CD4-positive, alpha-beta T cell treated with Interleukin-15 for 4 hours (primary cell): Measurements from ENCODE around the gene NLRP13.
"Not testable (repeated sequence)": the region's sequence is repeated elsewhere in the genome, so short reads cannot be mapped to it uniquely, and the experiment has no call there.

Source experiments
- DNase-seq: peaks from one replicate; pipeline ENCODE4 v3.0.0-alpha.2; 2020; ENCODE audit warnings: low spot score

Gene NLRP13, protein sequence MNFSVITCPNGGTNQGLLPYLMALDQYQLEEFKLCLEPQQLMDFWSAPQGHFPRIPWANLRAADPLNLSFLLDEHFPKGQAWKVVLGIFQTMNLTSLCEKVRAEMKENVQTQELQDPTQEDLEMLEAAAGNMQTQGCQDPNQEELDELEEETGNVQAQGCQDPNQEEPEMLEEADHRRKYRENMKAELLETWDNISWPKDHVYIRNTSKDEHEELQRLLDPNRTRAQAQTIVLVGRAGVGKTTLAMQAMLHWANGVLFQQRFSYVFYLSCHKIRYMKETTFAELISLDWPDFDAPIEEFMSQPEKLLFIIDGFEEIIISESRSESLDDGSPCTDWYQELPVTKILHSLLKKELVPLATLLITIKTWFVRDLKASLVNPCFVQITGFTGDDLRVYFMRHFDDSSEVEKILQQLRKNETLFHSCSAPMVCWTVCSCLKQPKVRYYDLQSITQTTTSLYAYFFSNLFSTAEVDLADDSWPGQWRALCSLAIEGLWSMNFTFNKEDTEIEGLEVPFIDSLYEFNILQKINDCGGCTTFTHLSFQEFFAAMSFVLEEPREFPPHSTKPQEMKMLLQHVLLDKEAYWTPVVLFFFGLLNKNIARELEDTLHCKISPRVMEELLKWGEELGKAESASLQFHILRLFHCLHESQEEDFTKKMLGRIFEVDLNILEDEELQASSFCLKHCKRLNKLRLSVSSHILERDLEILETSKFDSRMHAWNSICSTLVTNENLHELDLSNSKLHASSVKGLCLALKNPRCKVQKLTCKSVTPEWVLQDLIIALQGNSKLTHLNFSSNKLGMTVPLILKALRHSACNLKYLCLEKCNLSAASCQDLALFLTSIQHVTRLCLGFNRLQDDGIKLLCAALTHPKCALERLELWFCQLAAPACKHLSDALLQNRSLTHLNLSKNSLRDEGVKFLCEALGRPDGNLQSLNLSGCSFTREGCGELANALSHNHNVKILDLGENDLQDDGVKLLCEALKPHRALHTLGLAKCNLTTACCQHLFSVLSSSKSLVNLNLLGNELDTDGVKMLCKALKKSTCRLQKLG

DNA sequence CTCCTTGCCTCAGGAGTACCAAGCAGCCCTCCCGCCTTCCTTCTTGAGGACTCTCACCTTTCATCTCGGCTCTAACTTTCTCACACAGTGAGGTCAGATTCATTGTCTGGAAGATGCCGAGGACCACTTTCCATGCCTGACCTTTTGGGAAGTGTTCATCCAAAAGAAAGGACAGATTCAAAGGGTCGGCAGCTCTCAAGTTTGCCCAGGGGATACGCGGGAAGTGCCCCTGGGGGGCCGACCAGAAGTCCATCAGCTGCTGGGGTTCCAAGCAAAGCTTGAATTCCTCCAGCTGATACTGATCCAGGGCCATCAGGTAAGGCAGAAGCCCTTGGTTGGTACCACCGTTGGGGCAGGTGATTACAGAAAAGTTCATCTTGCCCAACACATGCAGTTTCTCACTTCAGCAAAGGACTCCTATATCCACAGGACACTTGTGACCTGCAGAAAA lies at the start of gene NLRP13:
TSS of gene NLRP13 (minus strand) at position 401 of the 451 bp plus-strand sequence. CDS start at position 376, 25 bp downstream.
- DNase-seq: no peak

DNA sequence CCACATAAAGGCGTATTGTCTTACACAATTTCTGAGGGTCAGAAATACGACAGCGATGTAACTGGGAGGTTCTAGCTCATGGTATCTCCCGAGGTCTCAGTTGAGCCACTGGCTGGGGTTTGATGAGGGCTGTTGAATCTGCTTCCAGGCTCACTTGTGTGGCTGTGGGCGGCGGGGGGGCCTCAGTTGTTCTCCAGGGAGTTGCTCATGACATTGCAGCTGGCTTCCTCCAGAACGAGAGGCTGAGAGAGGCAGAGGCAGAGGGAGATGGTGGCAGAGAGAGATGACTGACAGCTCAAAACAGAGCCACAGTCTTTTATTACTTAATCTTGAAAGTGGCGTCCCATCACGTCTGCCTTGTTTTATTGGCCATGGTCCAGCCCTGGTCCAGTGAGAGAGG lies 48.3 kb upstream of the NLRP13 start:
- DNase-seq: no peak

DNA sequence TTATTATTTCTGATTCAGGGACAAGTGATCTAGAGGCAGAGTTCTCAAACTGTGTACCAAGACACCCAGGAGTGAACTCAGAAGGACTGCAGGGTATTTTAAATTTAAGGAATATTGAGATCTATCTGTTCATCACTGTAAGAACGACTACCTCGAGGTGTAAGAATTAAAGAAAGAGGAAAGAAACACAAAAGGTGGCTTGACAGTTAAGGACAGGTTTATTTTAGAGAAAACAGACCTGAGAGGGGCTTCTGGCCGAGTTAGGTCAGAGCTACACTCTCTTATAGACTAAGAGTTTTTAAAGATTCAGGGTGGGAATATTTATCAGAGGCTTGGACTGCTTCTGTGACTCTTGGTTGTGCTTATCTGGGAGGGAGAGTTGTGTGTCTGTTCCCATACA lies 41.8 kb upstream of the NLRP13 start:
- DNase-seq: no peak

DNA sequence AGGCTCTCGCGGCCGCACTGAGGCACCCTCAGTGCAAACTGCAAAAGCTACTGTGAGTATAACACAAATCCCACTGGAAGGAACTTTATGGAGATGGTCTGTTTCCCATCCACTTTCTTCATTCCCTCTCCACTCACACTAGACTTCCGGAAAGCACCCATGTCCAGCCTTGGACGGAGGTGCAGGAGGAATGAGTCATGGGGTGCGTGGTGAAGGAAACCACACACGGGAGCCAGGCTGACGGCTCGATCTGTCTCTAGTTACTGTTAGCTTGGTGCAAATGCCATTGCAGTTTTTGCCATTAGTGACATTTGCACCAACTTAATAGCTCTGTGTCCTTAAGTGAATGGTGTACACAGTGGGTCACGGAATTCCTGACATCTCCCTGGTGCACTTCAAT lies 30.1 kb upstream of the NLRP13 start:
- no peak for DNase-seq

DNA sequence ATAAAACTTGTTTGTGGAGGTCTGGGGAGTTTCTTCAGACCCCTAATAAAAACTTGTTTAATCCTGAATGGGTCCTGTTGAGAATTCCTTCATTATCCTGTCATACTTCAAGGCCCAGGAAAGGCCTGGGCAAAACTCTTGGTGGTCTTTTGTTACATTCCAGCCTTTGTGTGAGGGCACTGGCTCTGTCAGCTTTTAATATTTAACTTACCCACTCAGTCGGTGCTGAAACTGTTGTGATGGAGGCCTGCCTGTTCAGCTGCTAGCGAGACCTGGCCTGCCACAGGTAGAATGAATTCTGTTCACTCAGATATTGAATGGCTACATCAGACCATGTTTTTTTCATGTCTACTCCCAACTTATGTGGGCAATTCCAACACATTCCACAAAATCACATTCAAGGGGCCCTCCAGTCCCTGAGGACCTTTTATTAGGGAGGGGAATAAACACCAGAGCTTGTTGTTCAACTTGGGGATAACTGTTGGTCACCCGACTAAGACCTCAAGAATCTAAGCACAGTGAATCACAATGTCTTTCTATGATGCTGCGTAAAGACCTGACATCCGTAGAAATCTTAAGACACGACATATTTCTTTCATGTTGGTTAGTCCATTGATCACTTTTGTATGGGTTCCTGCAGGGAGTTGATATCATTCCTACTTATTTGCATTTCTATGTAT lies 28.0 kb upstream of the NLRP13 start:
- DNase-seq: no peak

DNA sequence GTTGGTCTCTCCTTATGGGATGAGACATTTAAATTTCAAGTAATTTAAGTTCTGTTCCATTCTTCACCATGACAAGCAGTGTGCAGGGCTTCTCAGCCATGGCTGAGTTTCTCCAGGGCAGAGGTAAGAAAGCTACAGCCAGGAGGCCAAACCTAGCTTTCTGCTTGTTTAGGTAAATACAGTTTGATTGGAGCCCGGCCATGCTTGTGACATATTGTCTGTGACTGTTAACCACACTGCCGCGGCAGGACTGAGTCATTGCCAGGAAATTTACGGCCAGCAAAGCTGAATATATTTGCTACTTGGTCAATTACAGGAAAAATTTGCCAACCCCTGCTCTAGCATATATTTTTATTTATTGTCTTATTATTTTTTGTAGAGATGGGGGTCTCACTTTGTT lies 26.2 kb upstream of the NLRP13 start:
- no peak for DNase-seq

DNA sequence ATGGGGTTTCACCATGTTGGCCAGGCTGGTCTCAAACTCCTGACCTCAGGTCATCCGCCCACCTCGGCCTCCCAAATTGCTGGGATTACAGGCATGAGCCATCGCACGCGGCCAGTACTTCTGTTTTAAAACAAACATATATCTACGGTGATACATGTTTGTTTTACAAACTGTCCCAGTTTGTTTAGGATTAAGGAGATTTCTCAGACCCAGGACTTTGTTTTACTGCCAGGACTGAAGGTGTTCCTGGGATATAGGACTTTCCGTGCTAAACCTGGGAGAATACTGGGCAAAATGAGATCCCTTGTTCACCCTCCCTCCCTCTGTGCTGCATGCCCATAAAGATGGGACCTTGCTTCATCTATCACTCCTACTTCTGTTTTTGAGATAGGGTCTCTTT lies 24.3 kb upstream of the NLRP13 start:
- no peak for DNase-seq

DNA sequence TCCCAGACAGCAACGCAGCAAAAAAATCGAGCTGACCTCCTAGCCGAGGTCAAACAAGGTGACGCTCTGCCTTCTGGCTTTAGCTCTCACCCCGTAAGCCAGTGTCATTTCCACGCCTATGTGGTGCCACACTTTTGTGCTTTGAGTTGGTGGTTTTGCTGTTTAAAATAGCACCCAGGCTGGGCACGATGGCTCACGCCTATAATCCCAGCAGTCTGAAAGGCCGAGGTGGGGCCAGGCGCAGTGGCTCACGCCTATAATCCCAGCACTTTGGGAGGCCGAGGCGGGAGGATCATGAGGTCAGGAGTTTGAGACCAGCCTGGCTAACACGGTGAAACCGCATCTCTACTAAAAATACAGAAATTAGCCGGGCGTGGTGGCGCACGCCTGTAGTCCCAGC lies 18.4 kb upstream of the NLRP13 start:
- DNase-seq: not testable (repeated sequence)

DNA sequence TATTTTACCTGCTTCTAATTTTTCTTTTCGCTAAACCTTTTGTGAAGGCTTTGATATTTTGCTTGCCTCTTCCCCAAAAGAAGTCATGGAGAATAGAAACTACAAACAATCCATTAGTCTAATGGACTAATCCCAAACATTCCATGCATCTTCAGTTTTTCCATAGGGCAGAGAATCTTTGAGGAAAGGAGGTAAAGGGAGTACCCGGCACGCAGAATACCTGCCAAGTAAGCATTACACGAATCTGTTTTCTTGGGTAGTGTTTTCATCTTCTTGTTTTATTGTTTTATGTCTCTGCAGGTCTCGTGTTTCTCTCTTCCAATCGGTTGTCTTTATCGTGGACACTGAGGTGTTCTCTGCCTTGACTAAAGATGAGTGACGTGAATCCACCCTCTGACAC lies 15.4 kb upstream of the NLRP13 start, which contains the start of gene NLRP8:
TSS of gene NLRP8 (plus strand) at position 301 of the 400 bp plus-strand sequence.
- DNase-seq: no peak

DNA sequence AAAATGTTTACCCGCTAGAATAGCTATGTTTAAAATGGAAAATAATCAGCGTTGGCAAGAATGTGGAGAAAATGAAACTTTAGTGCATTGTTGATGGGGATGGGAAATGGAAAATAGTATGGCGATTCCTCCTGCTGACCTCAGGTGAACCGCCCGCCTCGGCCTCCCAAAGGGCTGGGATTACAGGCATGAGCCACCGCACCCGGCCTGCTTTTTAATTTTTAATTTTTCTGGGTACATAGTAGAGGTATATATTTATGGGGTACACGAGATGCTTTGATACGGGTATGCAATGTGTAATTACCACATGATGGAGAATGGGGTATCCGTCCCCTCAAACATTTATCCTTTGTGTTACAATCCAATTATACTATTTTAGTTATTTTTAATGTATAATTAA lies 8.2 kb upstream of the NLRP13 start:
- no peak for DNase-seq

DNA sequence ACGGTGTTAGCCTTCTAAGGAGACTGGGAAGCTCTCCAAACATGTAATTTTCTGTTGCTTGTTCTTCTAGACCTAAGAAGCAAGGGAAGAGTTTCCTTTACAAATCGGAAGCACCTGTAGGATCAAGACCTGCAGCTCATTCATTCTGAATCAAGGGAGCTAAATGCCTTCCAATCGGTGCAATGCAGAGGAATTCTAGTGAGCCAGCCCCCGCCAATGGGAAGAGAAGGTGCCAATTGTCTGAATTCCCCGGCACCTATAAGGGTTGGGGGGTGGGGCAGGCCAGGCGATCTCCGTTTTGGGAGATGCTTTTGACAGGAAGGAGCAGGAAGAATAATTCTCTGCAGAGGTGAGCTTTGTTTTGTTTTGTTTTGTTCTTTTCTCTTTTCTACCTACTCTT lies 7.1 kb upstream of the NLRP13 start:
- DNase-seq: no peak

DNA sequence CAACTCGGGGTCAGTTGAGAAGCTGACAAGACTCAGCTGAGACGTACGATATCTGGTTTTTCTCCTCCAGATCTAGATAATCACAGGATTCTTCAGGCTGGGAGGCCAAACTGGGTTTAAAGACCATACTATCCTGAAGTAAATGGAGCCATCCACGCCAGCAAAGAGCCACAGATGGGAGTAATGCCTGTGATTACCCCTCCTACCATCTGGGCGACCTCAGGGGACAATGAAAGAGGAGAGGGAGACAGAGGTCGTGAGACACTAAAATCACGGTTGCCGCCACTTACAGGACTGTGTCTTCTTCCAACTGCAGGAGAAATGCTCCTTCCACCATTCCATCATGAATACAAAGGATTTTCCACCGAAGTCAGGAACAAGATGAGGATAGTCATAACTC lies 3.1 kb upstream of the NLRP13 start:
- no peak for DNase-seq

DNA sequence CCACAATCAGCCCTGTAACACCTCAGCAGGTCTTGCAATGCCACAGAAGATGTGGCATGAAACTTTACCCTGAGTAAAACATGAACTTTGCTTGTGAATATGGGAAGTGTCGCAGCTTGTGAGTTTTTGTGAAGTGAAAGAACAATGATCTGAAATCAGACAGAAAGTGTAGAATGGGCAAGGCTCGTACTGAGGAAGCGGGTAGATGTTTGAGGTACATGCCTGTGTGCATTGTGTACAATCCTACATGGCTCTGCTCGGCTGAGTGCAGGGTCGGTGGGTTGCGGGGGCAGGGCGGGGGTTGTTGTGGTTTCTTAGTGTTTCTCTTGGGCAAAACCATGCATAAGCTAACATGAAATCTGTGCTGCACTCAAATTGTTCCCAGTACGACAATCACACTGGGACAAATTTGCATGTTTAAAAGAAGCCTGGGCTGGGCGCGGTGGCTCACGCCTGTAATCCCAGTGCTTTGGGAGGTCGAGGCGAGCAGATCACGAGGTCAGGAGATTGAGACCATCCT lies 1.1 kb downstream of the NLRP13 start:
- no peak for DNase-seq

DNA sequence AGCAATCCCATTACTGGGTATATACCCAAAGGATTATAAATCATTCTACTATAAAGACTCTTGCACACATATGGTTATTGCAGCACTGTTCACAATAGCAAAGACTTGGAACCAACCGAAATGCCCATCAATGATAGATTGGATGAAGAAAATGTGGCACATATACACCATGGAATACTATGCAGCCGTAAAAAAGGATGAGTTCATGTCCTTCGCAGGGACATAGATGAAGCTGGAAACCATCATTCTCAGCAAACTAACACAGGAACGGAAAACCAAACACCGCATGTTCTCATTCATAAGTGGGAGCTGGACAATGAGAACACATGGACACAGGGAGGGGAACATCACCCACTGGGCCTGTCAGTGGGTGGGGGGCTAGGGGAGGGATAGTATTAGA lies 2.9 kb downstream of the NLRP13 start:
- not testable (repeated sequence) for DNase-seq

DNA sequence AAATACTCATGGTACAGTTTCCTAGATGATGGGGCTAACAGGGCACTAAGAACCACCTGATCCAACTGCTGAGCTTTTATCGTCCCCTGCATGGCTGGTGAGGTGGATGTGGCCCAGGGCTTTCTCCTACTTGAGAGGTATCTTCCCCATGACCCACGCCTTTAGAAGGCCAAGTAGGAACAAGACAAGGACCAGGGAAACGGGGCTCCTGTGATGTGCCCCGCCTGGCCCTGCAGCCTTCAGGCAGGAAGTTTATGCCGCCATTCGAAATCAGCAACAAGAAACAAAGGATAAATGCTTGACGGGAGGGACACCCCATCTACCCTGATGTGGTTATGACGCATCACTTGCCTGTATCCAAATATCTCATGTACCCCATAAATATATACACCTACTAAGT lies 4.1 kb downstream of the NLRP13 start:
- no peak for DNase-seq

DNA sequence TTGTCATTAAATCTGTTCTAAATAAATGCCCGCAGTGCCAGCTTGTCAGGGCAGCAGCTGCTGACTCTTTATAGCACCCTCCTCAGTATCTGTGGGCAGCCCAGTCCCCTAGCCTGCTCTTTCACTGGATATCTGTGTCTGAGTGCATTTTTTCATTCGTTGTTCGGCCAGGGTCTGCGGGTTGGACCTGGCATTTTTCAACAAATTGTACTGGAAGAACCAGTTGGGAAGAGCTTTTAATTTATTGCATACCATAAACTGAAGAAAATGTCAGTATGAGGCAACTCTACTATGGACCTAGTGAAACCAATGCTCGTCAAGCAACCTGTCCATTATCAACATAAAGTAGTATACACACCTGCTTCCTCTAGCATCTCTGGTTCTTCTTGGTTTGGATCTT lies 8.6 kb downstream of the NLRP13 start:
- no peak for DNase-seq

DNA sequence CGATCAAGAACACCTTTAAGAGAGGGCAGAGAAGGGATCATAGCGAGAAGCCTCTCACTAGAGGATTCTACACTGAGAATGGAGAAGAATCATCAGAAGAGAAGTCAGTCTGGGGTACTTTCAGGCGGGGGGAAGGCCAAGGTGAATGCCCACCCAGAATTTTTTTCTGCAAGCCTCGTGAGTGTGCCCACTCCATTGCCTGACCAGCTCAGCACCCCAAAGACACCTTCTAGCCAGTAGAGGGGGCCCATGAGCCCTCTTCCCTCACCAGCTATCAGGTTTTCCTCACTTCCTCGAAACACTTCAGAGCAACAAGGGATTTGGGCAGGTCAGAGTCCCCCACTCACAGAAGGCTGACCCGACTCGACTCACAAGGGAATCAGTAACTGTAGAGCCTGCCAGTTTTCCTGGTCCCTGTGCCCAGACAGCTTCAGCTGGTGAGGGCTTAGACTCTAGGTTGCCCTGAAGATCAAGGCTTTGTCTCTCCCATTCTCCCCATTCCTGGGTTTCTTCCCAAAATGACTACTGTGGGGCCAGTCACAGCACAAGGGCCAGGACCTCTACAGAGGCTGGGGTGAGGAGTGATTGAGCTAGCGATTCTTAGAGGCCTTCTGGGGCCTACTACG lies 18.4 kb downstream of the NLRP13 start:
- no peak for DNase-seq

DNA sequence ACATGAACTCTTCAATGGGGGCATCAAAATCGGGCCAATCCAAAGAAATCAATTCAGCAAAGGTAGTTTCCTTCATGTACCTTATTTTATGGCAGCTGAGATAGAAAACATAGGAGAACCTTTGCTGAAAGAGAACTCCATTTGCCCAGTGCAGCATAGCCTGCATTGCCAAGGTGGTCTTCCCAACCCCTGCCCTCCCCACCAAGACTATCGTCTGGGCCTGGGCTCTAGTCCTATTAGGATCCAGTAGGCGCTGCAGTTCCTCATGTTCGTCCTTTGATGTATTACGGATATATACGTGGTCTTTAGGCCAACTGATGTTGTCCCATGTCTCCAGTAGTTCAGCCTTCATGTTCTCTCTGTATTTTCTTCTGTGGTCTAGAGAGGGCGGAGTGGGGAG lies 19.2 kb downstream of the NLRP13 start:
- DNase-seq: no peak

DNA sequence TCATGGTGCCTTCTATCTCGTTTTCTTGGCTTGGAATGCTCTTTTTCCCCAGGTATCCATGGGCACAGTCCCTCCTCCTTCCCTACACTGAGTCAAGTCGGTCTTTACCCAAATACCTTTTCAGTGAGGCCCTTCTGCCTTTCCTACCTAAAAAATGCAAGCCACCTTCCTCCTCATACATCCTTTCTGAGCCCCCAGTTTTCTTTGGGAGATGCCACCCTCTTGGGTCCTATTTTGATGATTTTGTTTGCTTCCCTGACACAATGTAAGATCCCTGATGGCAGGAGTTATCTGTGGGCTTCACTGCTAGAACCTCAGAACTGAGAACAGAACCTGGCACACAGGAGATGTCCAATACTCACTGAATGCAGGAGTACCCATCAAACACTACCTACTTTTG lies 22.3 kb downstream of the NLRP13 start:
- DNase-seq: no peak

DNA sequence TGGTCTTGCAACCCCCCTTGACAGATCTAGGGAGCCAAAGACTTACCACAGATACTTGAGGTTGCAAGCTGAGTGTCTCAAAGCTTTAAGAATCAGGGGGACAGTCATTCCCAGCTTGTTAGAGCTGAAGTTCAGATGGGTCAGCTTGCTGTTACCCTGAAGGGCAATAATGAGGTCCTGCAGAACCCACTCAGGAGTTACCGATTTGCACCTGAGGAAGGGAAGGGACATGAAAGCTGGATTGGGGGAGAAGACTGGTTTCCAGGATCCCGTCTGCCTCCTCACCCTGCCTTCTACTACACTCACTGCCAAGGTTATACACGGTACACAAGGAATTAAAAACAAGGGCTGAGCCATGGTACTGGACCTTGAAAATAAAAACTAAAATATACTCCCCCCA lies 24.4 kb downstream of the NLRP13 start:
- DNase-seq: no peak

DNA sequence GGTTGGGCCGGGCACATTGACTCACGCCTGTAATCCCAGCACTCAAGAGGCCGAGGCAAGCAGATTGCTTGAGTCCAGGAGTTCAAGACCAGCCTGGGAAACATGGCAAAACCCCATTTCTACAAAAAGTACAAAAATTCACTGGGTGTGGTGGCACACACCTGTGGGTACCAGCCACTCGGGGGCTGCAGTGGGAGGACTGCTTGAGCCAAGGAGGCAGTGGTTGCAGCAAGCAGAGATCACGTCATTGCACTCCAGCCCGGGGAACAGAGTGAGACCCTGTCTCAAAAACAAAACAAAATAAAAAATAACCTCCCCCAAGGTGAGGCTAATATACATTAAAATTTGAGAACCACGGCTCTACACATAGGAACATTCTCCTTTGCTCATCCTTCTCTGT lies 24.9 kb downstream of the NLRP13 start:
- no peak for DNase-seq
